ENCODE results near the gene EXOC3L4.

DNA sequence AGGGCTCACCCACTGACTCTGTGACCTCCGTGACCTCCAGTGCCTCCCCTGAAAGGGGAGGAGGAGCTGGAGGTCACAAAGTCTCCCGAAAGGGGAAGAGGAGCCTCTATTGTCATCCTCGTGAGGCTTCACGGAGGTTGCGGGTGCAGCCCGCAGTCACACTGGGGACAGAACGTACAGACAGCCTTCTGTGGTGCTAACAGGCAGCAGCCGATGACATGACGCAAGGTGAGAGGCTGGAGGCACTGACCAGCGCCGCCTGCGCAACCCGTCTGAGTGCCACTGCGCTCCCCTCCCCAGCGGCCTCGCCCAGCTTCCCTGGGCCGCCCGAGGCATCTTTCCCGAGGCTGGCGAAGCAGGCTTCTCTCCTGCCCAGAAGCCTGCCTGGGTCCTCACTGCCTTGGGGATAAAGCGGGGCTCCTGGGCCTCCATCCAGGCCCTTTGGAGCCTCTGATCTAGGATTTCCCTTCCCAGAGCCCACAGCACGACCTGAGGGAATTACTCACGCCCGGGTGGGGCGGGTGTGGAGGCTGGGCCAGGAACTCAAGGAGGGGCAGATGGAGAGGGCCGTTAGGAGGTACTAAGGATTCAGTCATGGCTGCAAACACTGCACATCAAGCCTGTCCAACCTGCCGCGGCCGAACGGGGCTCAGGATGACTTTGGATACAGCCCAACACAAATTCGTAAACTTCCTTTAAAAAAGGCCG, 22.8 kb upstream of the EXOC3L4 start:
- TF ChIP-seq, protein P1, sequence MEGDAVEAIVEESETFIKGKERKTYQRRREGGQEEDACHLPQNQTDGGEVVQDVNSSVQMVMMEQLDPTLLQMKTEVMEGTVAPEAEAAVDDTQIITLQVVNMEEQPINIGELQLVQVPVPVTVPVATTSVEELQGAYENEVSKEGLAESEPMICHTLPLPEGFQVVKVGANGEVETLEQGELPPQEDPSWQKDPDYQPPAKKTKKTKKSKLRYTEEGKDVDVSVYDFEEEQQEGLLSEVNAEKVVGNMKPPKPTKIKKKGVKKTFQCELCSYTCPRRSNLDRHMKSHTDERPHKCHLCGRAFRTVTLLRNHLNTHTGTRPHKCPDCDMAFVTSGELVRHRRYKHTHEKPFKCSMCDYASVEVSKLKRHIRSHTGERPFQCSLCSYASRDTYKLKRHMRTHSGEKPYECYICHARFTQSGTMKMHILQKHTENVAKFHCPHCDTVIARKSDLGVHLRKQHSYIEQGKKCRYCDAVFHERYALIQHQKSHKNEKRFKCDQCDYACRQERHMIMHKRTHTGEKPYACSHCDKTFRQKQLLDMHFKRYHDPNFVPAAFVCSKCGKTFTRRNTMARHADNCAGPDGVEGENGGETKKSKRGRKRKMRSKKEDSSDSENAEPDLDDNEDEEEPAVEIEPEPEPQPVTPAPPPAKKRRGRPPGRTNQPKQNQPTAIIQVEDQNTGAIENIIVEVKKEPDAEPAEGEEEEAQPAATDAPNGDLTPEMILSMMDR (optimal IDR thresholded peaks at IDR 0.05 in 1 of 3, IDR thresholded peaks at IDR 0.05 in 1 of 3, conservative IDR thresholded peaks at IDR 0.05 in 1 of 3; ENCODE audit: extremely low read depth in 1 of 3, insufficient read depth in 2 of 3, low read length in 3 of 3): no peak
- TF ChIP-seq EZH2 (IDR thresholded peaks at IDR 0.05; ENCODE audit: low read length): no peak
